MM.1S (cell line): ENCODE results near the gene DUSP9.

Experiments used
- CTCF ChIP-seq: fragments of 300-600 bp; sonication (generic); IDR thresholded peaks from 2 replicates; pipeline ENCODE4 v1.5.1; 2016; ENCODE audit warnings: antibody characterized with exemption, low read length, mixed read lengths
- EZH2phosphoT487 ChIP-seq: fragments of 300-600 bp; sonication (generic); IDR thresholded peaks from 2 replicates; pipeline ENCODE4 v1.6.1; 2018; ENCODE audit warnings: antibody characterized with exemption, low read length

GRCh38 chrX:153642051-153642654, 4.8 kb upstream of the DUSP9 start:
- no peak for TF ChIP-seq CTCF
- TF ChIP-seq EZH2phosphoT487: no peak
